ENCODE data around the gene CRELD2.

Gene CRELD2

DNA sequence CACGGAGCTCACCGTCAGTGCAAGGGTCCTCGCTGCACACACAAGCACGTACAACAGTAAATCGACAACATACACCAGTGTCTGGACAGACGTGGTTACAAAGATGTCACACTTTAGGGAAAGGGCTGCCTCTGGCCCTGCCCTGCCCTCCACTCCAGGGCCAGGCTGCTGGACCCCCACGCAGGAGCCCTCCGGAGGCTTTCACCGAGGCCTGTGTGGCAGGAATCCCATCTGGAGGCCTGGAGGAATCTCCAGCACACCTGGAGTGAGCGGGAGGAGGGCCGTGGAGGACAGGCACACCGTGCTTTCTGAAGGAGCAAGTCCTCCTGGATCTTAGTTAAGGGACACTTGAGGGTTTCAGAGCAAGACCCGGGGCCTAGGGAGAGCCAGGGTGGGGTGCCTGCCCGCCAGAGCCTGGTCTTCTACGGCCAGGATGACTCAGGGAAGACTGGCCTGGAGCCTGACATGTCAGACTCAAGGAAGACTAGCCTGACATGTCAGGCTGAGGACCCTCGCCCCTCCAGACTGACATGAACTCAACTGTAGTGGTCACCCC lies 40.0 kb downstream of the CRELD2 start:
- no peaks in the 10 kb centered on the region for H3K27me3 ChIP-seq (replicated peaks; ENCODE audit: control insufficient read depth, insufficient read depth, low read length)
- peak overlapping the region; percentile 93 for H3K9ac ChIP-seq (ENCODE audit: low read length)
- H3K36me3 ChIP-seq (ENCODE audit: control insufficient read depth, insufficient read depth, low read length, severe bottlenecking) = peaks cover 10% of the 10 kb centered on the region
- H3K9me3 ChIP-seq (ENCODE audit: control insufficient read depth, low read length) = no peaks in the 10 kb centered on the region
- H3K4me3 ChIP-seq (ENCODE audit: low read length) = no peak overlapping the region
- peaks cover 57% of the 10 kb centered on the region for H3K4me1 ChIP-seq (ENCODE audit: control insufficient read depth, insufficient read depth, low read length)
- DNase-seq (ENCODE audit: low read depth) = no peak

DNA sequence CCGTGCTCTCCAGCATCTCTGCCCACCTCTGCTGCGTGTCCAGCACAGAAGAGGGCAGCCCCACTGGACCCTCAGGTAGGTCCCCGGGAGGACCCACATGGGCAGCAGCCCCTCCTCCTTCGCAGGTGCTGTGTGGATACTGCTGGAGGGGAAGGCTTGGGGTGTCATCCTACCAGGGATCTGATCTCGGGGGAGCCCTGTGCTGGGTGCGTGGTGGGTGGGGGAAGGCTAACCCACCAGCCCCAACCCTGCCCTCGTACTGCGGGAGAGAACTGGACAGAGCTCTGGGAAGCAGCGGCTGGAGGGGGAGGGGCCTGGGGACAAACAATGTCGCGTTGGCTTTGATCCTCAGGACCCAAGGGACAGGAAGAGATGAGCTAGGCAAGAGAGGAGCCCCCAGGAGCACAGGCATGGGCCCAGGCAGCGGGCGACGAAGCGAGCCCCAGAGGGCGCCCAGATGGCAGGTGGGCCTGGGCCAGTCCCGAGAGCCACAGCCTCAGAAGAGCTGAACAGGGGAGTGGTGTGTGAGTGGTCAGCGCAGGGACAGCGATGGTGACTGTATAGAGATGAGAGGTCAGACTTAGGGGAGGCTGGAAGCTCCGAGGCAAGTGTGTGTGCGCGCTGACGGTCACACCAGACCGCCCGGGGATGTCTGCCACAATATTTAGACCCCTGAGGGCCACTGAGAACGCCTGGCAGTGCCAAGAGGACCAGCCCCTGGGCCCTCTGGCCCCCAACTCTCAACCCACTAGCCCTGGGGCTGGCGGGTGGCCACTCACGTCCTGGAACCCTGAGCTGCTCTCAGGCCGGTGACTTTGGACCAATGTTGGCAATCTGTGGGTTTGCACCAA lies 40.7 kb downstream of the CRELD2 start:
- Histone ChIP-seq H3K9ac (ENCODE audit: low read length) (peak overlapping the region; percentile 93), H3K27me3 (replicated peaks; ENCODE audit: control insufficient read depth, insufficient read depth, low read length) (no peaks in the 10 kb centered on the region), H3K4me3 (ENCODE audit: low read length) (peak overlapping the region; percentile 82), H3K9me3 (ENCODE audit: control insufficient read depth, low read length) (no peaks in the 10 kb centered on the region), H3K4me1 (ENCODE audit: control insufficient read depth, insufficient read depth, low read length) (peaks cover 59% of the 10 kb centered on the region), H3K36me3 (ENCODE audit: control insufficient read depth, insufficient read depth, low read length, severe bottlenecking) (peaks cover 17% of the 10 kb centered on the region)
- DNase-seq (ENCODE audit: low read depth) = no peak

- Histone ChIP-seq H3K4me3 (ENCODE audit: low read length) (peak overlapping the region; percentile 82), H3K4me1 (ENCODE audit: control insufficient read depth, insufficient read depth, low read length) (peaks cover 59% of the 10 kb centered on the region), H3K9ac (ENCODE audit: low read length) (peak overlapping the region; percentile 93), H3K27me3 (replicated peaks; ENCODE audit: control insufficient read depth, insufficient read depth, low read length) (no peaks in the 10 kb centered on the region), H3K36me3 (ENCODE audit: control insufficient read depth, insufficient read depth, low read length, severe bottlenecking) (peaks cover 22% of the 10 kb centered on the region), H3K9me3 (ENCODE audit: control insufficient read depth, low read length) (no peaks in the 10 kb centered on the region)
- DNase-seq (ENCODE audit: low read depth) = no peak
These were observed 41.3 kb downstream of the CRELD2 start for GRCh38 chr22:49959782-49960158.

DNA sequence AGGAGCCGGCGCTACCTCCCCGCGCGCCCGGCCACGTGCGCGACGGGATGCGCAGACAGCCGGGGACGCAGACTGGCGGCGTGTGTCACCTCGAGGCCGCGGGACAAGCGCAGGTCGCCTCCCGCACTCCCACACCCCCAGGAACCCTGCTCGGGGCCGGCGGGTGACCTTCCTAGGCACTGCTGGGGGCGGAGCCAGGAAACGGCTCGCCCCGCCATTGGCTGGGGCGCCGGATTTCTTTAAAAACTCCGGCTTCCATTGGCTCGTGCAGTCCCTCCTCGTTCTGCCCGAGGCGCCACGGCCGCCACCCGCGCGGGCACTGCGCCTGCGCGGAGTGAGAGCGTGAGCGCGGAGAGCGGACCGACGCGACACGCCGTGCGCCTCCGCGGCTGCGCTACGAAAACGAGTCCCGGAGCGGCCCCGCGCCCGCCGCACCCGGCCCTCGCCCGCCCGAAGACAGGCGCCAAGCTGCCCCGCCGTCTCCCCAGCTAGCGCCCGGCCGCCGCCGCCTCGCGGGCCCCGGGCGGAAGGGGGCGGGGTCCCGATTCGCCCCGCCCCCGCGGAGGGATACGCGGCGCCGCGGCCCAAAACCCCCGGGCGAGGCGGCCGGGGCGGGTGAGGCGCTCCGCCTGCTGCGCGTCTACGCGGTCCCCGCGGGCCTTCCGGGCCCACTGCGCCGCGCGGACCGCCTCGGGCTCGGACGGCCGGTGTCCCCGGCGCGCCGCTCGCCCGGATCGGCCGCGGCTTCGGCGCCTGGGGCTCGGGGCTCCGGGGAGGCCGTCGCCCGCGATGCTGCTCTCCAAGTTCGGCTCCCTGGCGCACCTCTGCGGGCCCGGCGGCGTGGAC lies 41.9 kb downstream of the CRELD2 start, which contains the start of gene PIM3:
Gene PIM3, plus strand, starts transcription at position 614 of the 846 bp plus-strand sequence. Its CDS starts 176 bp downstream, at position 790.
- Histone ChIP-seq H3K36me3 (ENCODE audit: control insufficient read depth, insufficient read depth, low read length, severe bottlenecking) (peaks cover 25% of the 10 kb centered on the region), H3K27me3 (replicated peaks; ENCODE audit: control insufficient read depth, insufficient read depth, low read length) (no peaks in the 10 kb centered on the region), H3K4me3 (ENCODE audit: low read length) (peak within 1 kb of the TSS; percentile 82), H3K9me3 (ENCODE audit: control insufficient read depth, low read length) (no peaks in the 10 kb centered on the region), H3K4me1 (ENCODE audit: control insufficient read depth, insufficient read depth, low read length) (peaks cover 59% of the 10 kb centered on the region), H3K9ac (ENCODE audit: low read length) (peak within 1 kb of the TSS; percentile 93)
- peak; percentile 97 for DNase-seq (ENCODE audit: low read depth)

- H3K4me3 ChIP-seq (ENCODE audit: low read length) = peak overlapping the region; percentile 82
- H3K27me3 ChIP-seq (replicated peaks; ENCODE audit: control insufficient read depth, insufficient read depth, low read length) = no peaks in the 10 kb centered on the region
- peak; percentile 59 for DNase-seq (ENCODE audit: low read depth)
- peak overlapping the region; percentile 93 for H3K9ac ChIP-seq (ENCODE audit: low read length)
- H3K36me3 ChIP-seq (ENCODE audit: control insufficient read depth, insufficient read depth, low read length, severe bottlenecking) = peaks cover 25% of the 10 kb centered on the region
- H3K9me3 ChIP-seq (ENCODE audit: control insufficient read depth, low read length) = no peaks in the 10 kb centered on the region
- H3K4me1 ChIP-seq (ENCODE audit: control insufficient read depth, insufficient read depth, low read length) = peaks cover 59% of the 10 kb centered on the region
These were observed 42.7 kb downstream of the CRELD2 start for GRCh38 chr22:49961005-49961600.

DNA sequence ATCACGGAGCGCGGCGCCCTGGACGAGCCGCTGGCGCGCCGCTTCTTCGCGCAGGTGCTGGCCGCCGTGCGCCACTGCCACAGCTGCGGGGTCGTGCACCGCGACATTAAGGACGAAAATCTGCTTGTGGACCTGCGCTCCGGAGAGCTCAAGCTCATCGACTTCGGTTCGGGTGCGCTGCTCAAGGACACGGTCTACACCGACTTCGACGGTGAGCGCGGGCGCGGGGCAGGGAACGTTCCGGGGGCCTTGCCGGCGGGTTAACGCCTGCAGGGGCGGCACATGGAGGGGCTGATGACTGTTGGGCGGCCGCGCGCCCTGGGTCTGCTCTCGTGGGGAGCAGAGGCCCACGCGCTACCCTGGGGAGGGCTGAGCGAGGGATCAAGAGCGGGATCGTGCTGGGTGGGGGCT lies 43.2 kb downstream of the CRELD2 start:
- Histone ChIP-seq H3K9me3 (ENCODE audit: control insufficient read depth, low read length) (no peaks in the 10 kb centered on the region), H3K27me3 (replicated peaks; ENCODE audit: control insufficient read depth, insufficient read depth, low read length) (no peaks in the 10 kb centered on the region), H3K36me3 (ENCODE audit: control insufficient read depth, insufficient read depth, low read length, severe bottlenecking) (peaks cover 25% of the 10 kb centered on the region), H3K4me1 (ENCODE audit: control insufficient read depth, insufficient read depth, low read length) (peaks cover 59% of the 10 kb centered on the region), H3K9ac (ENCODE audit: low read length) (peak overlapping the region; percentile 93), H3K4me3 (ENCODE audit: low read length) (peak overlapping the region; percentile 82)
- no peak for DNase-seq (ENCODE audit: low read depth)

GRCh38 chr22:49962012-49962750 lies 43.7 kb downstream of the CRELD2 start:
- H3K27me3 ChIP-seq (replicated peaks; ENCODE audit: control insufficient read depth, insufficient read depth, low read length) = no peaks in the 10 kb centered on the region
- peak overlapping the region; percentile 92 for H3K4me3 ChIP-seq (ENCODE audit: low read length)
- peaks cover 25% of the 10 kb centered on the region for H3K36me3 ChIP-seq (ENCODE audit: control insufficient read depth, insufficient read depth, low read length, severe bottlenecking)
- peak; percentile 92 for DNase-seq (ENCODE audit: low read depth)
- no peaks in the 10 kb centered on the region for H3K9me3 ChIP-seq (ENCODE audit: control insufficient read depth, low read length)
- H3K4me1 ChIP-seq (ENCODE audit: control insufficient read depth, insufficient read depth, low read length) = peaks cover 59% of the 10 kb centered on the region
- peak overlapping the region; percentile 98 for H3K9ac ChIP-seq (ENCODE audit: low read length)

GRCh38 chr22:49962751-49963646 lies 44.6 kb downstream of the CRELD2 start:
- peaks cover 25% of the 10 kb centered on the region for H3K36me3 ChIP-seq (ENCODE audit: control insufficient read depth, insufficient read depth, low read length, severe bottlenecking)
- no peaks in the 10 kb centered on the region for H3K27me3 ChIP-seq (replicated peaks; ENCODE audit: control insufficient read depth, insufficient read depth, low read length)
- peak overlapping the region; percentile 92 for H3K4me3 ChIP-seq (ENCODE audit: low read length)
- no peaks in the 10 kb centered on the region for H3K9me3 ChIP-seq (ENCODE audit: control insufficient read depth, low read length)
- DNase-seq (ENCODE audit: low read depth) = no peak
- H3K9ac ChIP-seq (ENCODE audit: low read length) = peak overlapping the region; percentile 98
- peaks cover 65% of the 10 kb centered on the region for H3K4me1 ChIP-seq (ENCODE audit: control insufficient read depth, insufficient read depth, low read length)

- H3K9ac ChIP-seq (ENCODE audit: low read length) = peak overlapping the region; percentile 98
- H3K27me3 ChIP-seq (replicated peaks; ENCODE audit: control insufficient read depth, insufficient read depth, low read length) = no peaks in the 10 kb centered on the region
- no peak for DNase-seq (ENCODE audit: low read depth)
- peaks cover 25% of the 10 kb centered on the region for H3K36me3 ChIP-seq (ENCODE audit: control insufficient read depth, insufficient read depth, low read length, severe bottlenecking)
- H3K4me3 ChIP-seq (ENCODE audit: low read length) = peak overlapping the region; percentile 92
- H3K4me1 ChIP-seq (ENCODE audit: control insufficient read depth, insufficient read depth, low read length) = peaks cover 71% of the 10 kb centered on the region
- H3K9me3 ChIP-seq (ENCODE audit: control insufficient read depth, low read length) = no peaks in the 10 kb centered on the region
These were observed 45.2 kb downstream of the CRELD2 start for GRCh38 chr22:49963647-49964026.
